Thyroid gland (tissue), 4 donors: ENCODE data around the gene DPP6.

Experiments used
- CTCF ChIP-seq, 6 experiments: fragments of 200-600 bp in 3 of 6; fragments of 450-650 bp in 3 of 6; sonication (generic) in 3 of 6; IDR thresholded peaks; one replicate each; pipeline ENCODE4 v1.5.1; 2016 to 2019; ENCODE audit warnings: antibody characterized with exemption in 6 of 6, mild to moderate bottlenecking in 2 of 6, inconsistent platforms in 1 of 6, moderate library complexity in 1 of 6
- POLR2A ChIP-seq, 2 donors: fragments of 450-650 bp; IDR thresholded peaks; one replicate each; pipeline ENCODE4 v1.6.1; 2017; ENCODE audit warnings: antibody characterized with exemption in 2 of 2, mild to moderate bottlenecking in 2 of 2, moderate library complexity in 1 of 2

- no peak for TF ChIP-seq POLR2A (IDR thresholded peaks at IDR 0.05)
- no peak for TF ChIP-seq CTCF (IDR thresholded peaks at IDR 0.05)
Measured at GRCh38 chr7:154865984-154866685, 813.9 kb downstream of the DPP6 start.
